ENCODE data around the gene THADA.

GRCh38 chr2:43307973-43308372 is 287.9 kb downstream of the THADA start:
- no peak for TF ChIP-seq YY1 (IDR thresholded peaks at IDR 0.05; ENCODE audit: insufficient read depth, insufficient read length)
- TF ChIP-seq SUZ12 (IDR thresholded peaks at IDR 0.05; ENCODE audit: extremely low read depth, insufficient read depth, insufficient read length): no peak

Data from NT2/D1 (cell line).